Hippocampal formation (tissue), 2 donors: ENCODE measurements around the gene FAM3B.

Experiments used
- DNase-seq, 2 donors: peaks; one replicate each; lab custom pipeline; 2025; lab: John Stamatoyannopoulos, UW

The FAM3B gene

GRCh38 chr21:41398251-41398650 lies 81.7 kb downstream of the FAM3B start:
- DNase-seq, result no peak

DNA sequence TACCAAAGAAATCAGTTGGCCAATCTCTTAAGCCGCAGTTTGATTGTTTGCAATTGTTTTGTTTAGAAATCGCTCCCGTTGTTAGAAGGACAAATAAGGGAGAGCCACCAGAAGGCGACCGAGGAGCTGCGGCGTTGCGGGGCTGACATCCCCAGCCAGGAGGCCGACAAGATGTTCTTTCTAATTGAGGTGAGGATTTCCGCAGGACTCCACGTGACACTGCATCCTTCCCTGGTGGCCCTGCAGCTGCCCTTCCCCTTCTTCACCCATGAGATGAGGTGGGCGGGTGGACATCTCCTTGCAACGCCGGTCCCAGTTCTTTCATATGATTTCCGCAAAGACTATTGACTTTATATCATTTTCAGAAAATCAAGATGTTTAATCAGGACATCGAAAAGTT lies 82.2 kb downstream of the FAM3B start:
- DNase-seq, result no peak

DNA sequence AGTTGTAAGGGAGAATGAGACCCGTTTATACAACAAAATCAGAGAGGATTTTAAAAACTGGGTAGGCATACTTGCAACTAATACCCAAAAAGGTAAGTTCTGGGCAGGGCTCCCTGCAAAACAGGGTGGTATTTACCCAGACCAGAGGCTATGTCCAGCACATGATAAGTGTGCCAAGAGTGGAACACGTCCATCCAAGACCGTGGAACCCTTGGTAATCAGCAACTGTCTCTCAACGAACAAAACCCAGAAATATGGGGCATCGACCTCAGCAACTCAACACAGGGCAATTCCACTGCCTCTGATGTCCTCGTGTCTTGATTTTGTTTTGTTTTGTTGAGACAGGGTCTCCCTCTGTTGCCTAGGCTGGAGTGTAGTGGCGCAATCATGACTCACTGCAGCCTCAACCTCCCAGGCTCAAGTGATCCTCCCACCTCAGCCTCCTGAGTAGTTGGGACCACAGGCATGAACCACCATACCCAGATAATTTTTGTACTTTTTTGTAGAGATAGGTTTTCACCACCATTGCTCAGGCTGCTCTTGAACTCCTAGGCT lies 82.7 kb downstream of the FAM3B start:
- DNase-seq, result no peak

DNA sequence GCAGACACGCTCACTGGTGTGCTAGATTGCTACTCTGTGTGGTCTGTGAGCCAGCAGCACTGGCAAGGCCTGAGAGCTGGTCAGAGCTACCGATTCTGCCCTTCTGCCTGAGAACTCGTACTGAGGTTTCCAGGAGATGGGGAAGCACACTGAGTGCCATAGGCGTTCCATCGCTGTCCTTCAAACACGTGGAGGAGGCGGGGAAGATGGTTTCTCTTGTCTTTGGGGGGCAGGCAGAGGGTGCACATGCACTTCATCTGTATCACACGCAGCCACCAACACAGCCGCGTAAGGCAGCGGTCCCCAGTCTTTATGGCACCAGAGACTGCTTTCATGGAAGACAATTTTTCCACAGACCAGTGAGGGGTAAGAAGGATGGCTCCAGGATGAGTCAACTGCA lies 85.6 kb downstream of the FAM3B start:
- no peak for DNase-seq

- no peak for DNase-seq
Observed at GRCh38 chr21:41402796-41403195, 86.2 kb downstream of the FAM3B start.

- no peak for DNase-seq
Observed at GRCh38 chr21:41403331-41403730, 86.7 kb downstream of the FAM3B start.

- DNase-seq, result no peak
Observed at GRCh38 chr21:41403966-41404365, 87.4 kb downstream of the FAM3B start.

DNA sequence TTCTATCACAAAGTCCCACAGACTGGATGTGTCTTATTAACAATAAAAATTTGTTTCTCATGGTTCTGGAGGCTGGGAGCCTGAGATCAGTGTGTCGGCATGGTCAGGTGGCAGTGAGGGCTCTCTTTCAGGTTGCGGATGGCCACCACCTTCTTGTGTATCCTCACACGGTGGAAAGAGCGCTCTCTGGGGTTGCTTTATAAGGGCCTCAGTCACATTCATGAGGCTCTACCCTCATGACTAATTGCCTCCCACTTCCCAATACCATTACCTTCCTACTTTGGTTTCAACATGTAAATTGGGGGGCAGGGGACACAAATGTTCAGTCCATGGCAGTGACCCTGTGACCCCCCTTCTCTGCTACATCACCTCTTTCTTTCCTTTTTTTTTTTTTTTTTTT lies 88.7 kb downstream of the FAM3B start:
- no peak for DNase-seq

DNA sequence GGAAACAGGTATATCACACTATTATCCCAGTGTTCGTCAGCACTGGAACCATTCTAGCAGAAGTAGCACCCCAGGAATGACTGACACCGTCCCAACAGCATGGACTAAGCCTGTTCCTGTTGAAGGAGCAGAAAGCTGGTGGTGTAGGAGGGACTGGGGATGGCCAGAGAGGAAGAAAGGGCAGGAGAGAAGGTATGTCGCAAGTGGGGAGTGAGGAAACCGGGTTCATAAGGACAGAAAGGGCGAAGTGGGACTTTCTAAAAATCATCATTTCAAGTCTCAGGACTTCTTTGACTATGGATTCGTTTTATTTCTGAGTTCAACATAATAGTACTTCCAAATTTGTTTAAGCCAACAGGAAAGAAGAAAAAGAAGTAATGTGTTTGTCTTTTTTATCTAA lies 89.7 kb downstream of the FAM3B start:
- no peak for DNase-seq
